ENCODE data around the gene AFG1L. TPM values are rescaled to one million over a fixed set of nuclear protein-coding genes. Genes with fewer than 3 reads are reported as not detected.
"Not testable (repeated sequence)": the region's sequence is repeated elsewhere in the genome, so short reads cannot be mapped to it uniquely, and the experiment has no call there.

The AFG1L gene
- total RNA-seq, 1 experiment from 2014 or later: 7.2 TPM

GRCh38 chr6:108408861-108409260 lies 114.0 kb downstream of the AFG1L start:
- no peaks in the 10 kb centered on the region for H3K27me3 ChIP-seq (replicated peaks; ENCODE audit: control insufficient read depth, insufficient read depth, low read length)
- no peaks in the 10 kb centered on the region for H3K27me3 Mint-ChIP-seq (ENCODE audit: insufficient read depth, unreplicated experiment)
- peaks cover 8% of the 10 kb centered on the region for H3K4me1 ChIP-seq
- H3K4me1 Mint-ChIP-seq (ENCODE audit: low read depth, unreplicated experiment): peaks cover 5% of the 10 kb centered on the region
- POLR2A ChIA-PET: no interaction called here
- no peak overlapping the region for H3K4me3 ChIP-seq (ENCODE audit: low read depth, low read length)
- DNase-seq: no peak
- CTCF ChIA-PET: no interaction called here
- no peak overlapping the region for H3K27ac Mint-ChIP-seq (ENCODE audit: unreplicated experiment)
- H3K4me3 Mint-ChIP-seq (ENCODE audit: unreplicated experiment): no peak overlapping the region
- intact Hi-C loops (cut with micrococcal nuclease; ENCODE audit: unreplicated experiment): no loop called here
- no TSS peak for BruUV-seq (replicated peaks)
- H3K36me3 Mint-ChIP-seq (ENCODE audit: insufficient read depth, unreplicated experiment): peaks cover 6% of the 10 kb centered on the region
- no peaks in the 10 kb centered on the region for H3K36me3 ChIP-seq (ENCODE audit: control insufficient read depth, insufficient read depth, low read length)
- H3K9me3 ChIP-seq: no peaks in the 10 kb centered on the region
- TF ChIP-seq CTCF (IDR thresholded peaks at IDR 0.05; ENCODE audit: insufficient read depth in 1 of 2, low read depth in 1 of 2, low read length in 1 of 2, severe bottlenecking in 1 of 2, unreplicated experiment in 1 of 2): no peak
- H3K9me3 Mint-ChIP-seq (ENCODE audit: unreplicated experiment): peaks cover 21% of the 10 kb centered on the region

DNA sequence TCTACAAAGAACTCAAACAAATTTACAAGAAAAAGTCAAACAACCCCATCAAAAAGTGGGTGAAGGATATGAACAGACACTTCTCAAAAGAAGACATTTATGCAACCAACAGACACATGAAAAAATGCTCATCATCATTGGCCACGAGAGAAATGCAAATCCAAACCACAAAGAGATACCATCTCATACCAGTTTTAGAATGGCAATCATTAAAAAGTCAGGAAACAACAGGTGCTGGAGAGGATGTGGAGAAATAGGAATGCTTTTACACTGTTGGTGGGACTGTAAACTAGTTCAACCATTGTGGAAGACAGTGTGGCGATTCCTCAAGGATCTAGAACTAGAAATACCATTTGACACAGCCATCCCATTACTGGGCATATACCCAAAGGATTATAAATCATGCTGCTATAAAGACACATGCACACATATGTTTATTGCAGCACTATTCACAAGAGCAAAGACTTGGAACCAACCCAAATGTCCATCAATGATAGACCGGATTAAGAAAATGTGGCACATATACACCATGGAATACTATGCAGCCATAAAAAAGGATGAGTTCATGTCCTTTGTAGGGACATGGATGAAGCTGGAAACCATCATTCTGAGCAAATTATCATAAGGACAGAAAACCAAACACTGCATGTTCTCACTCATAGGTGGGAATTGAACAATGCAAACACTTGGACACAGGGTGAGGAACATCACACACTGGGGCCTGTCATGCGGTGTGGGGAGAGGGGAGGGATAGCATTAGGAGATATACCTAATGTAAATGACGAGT lies 121.4 kb downstream of the AFG1L start:
- H3K27me3 ChIP-seq (replicated peaks; ENCODE audit: control insufficient read depth, insufficient read depth, low read length); H3K36me3 ChIP-seq (ENCODE audit: control insufficient read depth, insufficient read depth, low read length); H3K4me3 ChIP-seq (ENCODE audit: low read depth, low read length); H3K4me3 Mint-ChIP-seq (ENCODE audit: unreplicated experiment); POLR2A ChIA-PET; H3K36me3 Mint-ChIP-seq (ENCODE audit: insufficient read depth, unreplicated experiment); BruUV-seq (replicated peaks); H3K9me3 ChIP-seq; CTCF ChIA-PET; H3K4me1 ChIP-seq; DNase-seq; H3K4me1 Mint-ChIP-seq (ENCODE audit: low read depth, unreplicated experiment); H3K27ac Mint-ChIP-seq (ENCODE audit: unreplicated experiment); H3K27me3 Mint-ChIP-seq (ENCODE audit: insufficient read depth, unreplicated experiment); intact Hi-C loops (cut with micrococcal nuclease; ENCODE audit: unreplicated experiment): not testable (repeated sequence)
- peaks cover 30% of the 10 kb centered on the region for H3K9me3 Mint-ChIP-seq (ENCODE audit: unreplicated experiment)

GRCh38 chr6:108417027-108417426 lies 122.2 kb downstream of the AFG1L start:
- POLR2A ChIA-PET: no interaction called here
- peaks cover 2% of the 10 kb centered on the region for H3K36me3 Mint-ChIP-seq (ENCODE audit: insufficient read depth, unreplicated experiment)
- intact Hi-C loops (cut with micrococcal nuclease; ENCODE audit: unreplicated experiment): no loop called here

More at GRCh38 chr6:108417027-108417426, 122.2 kb downstream of the AFG1L start:
- H3K4me1 ChIP-seq: no peaks in the 10 kb centered on the region
- no peak for DNase-seq
- no peaks in the 10 kb centered on the region for H3K27me3 Mint-ChIP-seq (ENCODE audit: insufficient read depth, unreplicated experiment)
- no peaks in the 10 kb centered on the region for H3K27me3 ChIP-seq (replicated peaks; ENCODE audit: control insufficient read depth, insufficient read depth, low read length)
- CTCF ChIA-PET: no interaction called here
- no peak for TF ChIP-seq CTCF (IDR thresholded peaks at IDR 0.05; ENCODE audit: insufficient read depth in 1 of 2, low read depth in 1 of 2, low read length in 1 of 2, severe bottlenecking in 1 of 2, unreplicated experiment in 1 of 2)
- no peaks in the 10 kb centered on the region for H3K4me1 Mint-ChIP-seq (ENCODE audit: low read depth, unreplicated experiment)
- H3K36me3 ChIP-seq (ENCODE audit: control insufficient read depth, insufficient read depth, low read length): no peaks in the 10 kb centered on the region
- no peak overlapping the region for H3K4me3 ChIP-seq (ENCODE audit: low read depth, low read length)
- no peak overlapping the region for H3K4me3 Mint-ChIP-seq (ENCODE audit: unreplicated experiment)
- H3K9me3 ChIP-seq: no peaks in the 10 kb centered on the region
- H3K27ac Mint-ChIP-seq (ENCODE audit: unreplicated experiment): no peak overlapping the region
- BruUV-seq (replicated peaks): no TSS peak
- H3K9me3 Mint-ChIP-seq (ENCODE audit: unreplicated experiment): peaks cover 25% of the 10 kb centered on the region
